GM19395 (cell line): ENCODE data around the gene CENPX.
A peak's percentile ranks its signal among the peaks of the same experiment; 100 is the strongest.
"Not testable (repeated sequence)": the region's sequence is repeated elsewhere in the genome, so short reads cannot be mapped to it uniquely, and the experiment has no call there.

Experiments used
- ATAC-seq: cut with Tn5 transposase; IDR thresholded peaks from one replicate; pipeline ENCODE4 v1.9.1; 2021; ENCODE audit warnings: mild to moderate bottlenecking, moderate library complexity; ENCODE audit not compliant: unreplicated experiment

CENPX gene

GRCh38 chr17:82041144-82041814 is 18.6 kb upstream of the CENPX start:
- ATAC-seq = no peak

- no peak for ATAC-seq
Observed at GRCh38 chr17:82039695-82040299, 17.1 kb upstream of the CENPX start.

- ATAC-seq = not testable (repeated sequence)
Observed at GRCh38 chr17:82038796-82039409, 16.2 kb upstream of the CENPX start.

GRCh38 chr17:82037889-82038195 is 15.2 kb upstream of the CENPX start:
- ATAC-seq = no peak

- ATAC-seq = peak; percentile 89
Observed at GRCh38 chr17:82037092-82037888, 14.6 kb upstream of the CENPX start, which contains the start of gene DCXR. TSS of gene DCXR (minus strand) at chr17:82037697. CDS start at chr17:82037682, 15 bp downstream.

GRCh38 chr17:82036634-82037091 is 14.0 kb upstream of the CENPX start:
- ATAC-seq = no peak

- no peak for ATAC-seq
Observed at GRCh38 chr17:82035956-82036633, 13.4 kb upstream of the CENPX start.

GRCh38 chr17:82035488-82035887 is 12.8 kb upstream of the CENPX start:
- no peak for ATAC-seq

- no peak for ATAC-seq
Observed at GRCh38 chr17:82034371-82035011, 11.8 kb upstream of the CENPX start.

GRCh38 chr17:82033359-82034085 is 10.8 kb upstream of the CENPX start:
- ATAC-seq = no peak

- no peak for ATAC-seq
Observed at GRCh38 chr17:82031885-82032627, 9.4 kb upstream of the CENPX start.

GRCh38 chr17:82031303-82031884 is 8.7 kb upstream of the CENPX start, which contains the start of gene RAC3:
TSS of gene RAC3 (plus strand) at chr17:82031678. CDS start at chr17:82031762, 84 bp downstream.
- no peak for ATAC-seq

GRCh38 chr17:82030470-82031302 is 8.0 kb upstream of the CENPX start:
- ATAC-seq = no peak

- ATAC-seq = no peak
Observed at GRCh38 chr17:82029990-82030469, 7.4 kb upstream of the CENPX start.

GRCh38 chr17:82029391-82029790 is 6.7 kb upstream of the CENPX start:
- ATAC-seq = no peak

GRCh38 chr17:82028966-82029365 is 6.3 kb upstream of the CENPX start:
- ATAC-seq = no peak

- no peak for ATAC-seq
Observed at GRCh38 chr17:82028246-82028645, 5.6 kb upstream of the CENPX start.
